ENCODE measurements around the gene COMTD1.
"Not testable (repeated sequence)": the region's sequence is repeated elsewhere in the genome, so short reads cannot be mapped to it uniquely, and the experiment has no call there.

Gene COMTD1

GRCh38 chr10:75212343-75212742, 23.4 kb downstream of the COMTD1 start:
- DNase-seq, result no peak

- DNase-seq, result no peak
Observed at GRCh38 chr10:75211007-75211691, 24.6 kb downstream of the COMTD1 start.

DNA sequence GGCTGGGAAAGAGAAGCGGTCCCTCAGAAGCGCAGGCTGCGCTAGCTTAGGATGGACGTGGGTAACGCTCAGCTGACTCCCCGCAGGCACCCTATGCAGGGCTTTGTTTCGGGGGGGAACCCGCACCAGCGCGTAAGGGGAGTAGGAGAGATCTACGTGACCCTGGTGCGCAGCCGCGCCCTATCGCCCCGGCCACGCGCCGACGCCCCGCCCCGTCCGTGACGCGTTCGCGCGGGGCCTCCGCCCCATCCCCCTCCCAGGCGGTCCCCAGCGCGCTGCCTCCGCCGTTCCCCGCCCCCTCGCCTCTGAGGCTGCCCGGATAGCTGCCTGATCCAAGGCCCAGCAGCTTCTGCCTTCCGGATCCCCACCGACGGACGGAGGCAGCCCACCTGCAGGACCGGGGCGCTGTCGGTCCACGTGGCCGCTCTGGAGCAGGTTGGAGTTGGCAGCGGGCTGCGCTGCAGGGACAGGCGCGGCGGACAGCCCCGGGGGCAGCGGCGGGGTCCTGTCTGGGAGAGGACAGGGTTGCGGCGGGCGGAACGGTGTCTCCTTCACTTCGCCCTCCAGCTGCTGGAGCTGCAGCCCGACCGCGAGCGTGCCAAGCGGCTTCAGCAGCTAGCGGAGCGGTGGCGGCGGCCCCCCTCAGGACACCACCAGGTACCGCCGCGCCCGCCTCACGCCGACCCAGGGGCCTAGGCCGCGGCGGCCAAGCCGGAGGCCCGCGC, 25.3 kb downstream of the COMTD1 start, which contains the start of gene VDAC2:
VDAC2 (plus strand) TSS at position 515 of the 725 bp plus-strand sequence. CDS start 363 bp downstream, outside the sequence.
- peak; percentile 51 for DNase-seq

- DNase-seq, result no peak
Observed at GRCh38 chr10:75209921-75210281, 25.9 kb downstream of the COMTD1 start.

DNA sequence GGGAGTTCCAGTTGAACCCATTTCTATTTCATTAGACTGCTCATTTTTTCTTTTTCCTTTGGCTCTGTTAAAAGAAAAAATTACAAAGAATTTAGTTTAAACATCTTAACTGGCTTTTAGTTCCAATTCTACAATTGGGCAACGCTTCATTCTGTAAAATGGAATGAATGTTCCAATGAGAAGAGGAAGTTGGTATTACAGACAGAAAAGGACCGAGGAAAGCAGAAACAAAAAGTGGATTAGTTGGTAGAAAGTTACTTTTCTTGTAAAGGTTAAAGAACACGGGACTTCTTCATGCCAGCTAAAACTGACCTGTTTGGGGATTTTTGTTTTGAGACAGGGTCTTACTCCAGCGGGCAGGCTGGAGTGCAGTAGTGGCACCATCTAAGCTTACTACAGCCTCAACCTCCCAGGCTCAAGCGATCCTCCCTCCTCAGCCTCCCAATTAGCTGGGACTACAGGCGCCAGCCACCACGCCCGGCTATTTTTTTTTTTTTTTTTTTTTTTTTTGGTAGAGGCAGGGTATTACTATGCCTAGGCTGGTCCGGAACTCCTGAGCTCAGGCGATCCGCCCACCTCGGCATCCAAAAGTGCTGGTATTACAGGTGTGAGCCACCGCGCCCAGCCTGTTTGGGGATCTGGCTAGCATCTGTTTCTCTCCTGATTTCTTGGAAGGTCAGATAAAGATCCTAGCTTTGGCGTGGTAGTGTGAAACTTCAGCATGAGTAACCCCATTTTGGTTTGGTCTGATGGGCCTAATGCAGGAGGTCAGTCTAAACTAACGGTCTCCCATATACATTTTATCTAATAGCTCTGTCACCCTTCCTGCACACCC, 26.5 kb downstream of the COMTD1 start:
- DNase-seq, result no peak

- no peak for DNase-seq
Observed at GRCh38 chr10:75208181-75208580, 27.6 kb downstream of the COMTD1 start.

DNA sequence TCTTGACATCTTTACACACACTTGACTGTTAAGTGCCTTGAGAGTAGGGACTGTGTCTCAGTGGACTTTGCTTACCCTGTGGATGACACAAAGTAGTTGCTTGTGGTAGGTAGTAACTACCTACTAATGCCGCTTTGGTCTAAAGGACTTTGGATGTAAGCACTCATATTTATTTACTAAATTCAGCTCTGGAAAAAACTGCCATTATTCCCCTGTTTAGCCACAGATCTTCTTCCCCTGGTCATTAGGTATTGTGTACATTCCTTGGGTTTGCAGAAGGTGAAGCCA, 28.0 kb downstream of the COMTD1 start:
- no peak for DNase-seq

- DNase-seq, result no peak
Observed at GRCh38 chr10:75207079-75207856, 28.5 kb downstream of the COMTD1 start.

DNA sequence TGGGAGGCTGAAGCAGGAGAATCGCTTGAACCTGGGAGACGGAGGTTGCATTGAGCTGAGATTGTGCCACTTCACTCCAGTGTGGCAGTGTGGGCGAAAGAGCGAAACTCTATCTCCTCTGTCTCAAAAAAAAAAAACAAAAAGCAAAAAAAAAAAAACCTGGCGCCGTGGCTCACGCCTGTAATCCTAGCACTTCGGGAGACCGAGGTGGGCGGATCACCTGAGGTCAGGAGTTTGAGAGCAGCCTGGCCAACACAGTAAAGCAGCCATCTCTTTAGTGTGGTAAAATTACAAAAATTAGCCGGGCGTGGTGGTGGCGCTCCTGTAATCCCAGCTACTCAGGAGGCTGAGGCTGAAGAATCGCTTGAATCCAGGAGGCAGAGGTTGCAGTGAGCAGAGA, 29.1 kb downstream of the COMTD1 start:
- DNase-seq, result not testable (repeated sequence)

- no peak for DNase-seq
Observed at GRCh38 chr10:75205908-75206307, 29.8 kb downstream of the COMTD1 start.

DNA sequence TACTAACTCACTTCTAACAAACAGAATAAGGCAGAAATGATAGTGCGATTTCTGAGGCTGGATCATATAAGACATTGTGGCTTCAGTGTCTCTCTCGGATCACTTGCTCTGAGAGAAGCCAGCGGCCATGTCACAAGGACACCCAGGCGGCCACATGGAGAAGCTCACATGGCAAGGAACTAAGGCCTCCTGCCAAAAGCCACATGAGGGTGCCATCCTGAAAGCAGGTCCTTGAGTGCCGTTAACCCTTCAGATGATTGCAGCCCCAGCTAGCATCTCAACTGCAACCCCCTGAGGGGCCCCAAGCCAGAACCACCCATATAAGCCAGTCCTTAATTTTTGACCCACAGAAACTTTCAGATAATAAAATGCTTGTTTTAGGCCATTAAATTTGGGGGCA, 32.0 kb downstream of the COMTD1 start:
- no peak for DNase-seq

DNA sequence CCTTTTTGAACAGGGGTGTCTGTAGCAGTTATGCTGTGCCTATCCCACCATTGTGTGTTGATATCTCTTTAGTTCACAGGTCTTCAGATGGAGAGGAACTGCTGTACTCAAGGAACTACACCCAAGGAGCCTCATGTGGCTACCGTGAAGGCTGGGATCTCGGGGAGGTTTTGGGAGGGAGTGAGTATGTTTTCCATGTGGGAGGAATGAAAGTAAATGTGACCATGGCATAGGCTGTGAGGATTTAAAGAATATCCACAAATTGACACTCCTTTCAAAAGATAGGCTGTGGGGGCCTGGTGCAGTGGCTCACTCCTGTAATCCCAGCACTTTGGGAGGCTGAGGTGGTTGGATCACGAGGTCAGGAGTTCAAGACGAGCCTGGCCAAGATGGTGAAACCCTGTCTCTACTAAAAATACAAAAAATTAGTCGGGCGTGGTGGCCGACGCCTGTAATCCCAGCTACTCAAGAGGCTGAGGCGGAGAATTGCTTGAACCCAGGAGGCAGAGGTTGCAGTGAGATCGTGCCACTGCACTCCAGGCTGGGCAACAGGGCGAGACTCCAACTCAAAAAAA, 32.6 kb downstream of the COMTD1 start:
- DNase-seq, result not testable (repeated sequence)

- DNase-seq, result no peak
Observed at GRCh38 chr10:75202321-75203045, 33.3 kb downstream of the COMTD1 start.

- no peak for DNase-seq
Observed at GRCh38 chr10:75201793-75202307, 33.9 kb downstream of the COMTD1 start.

DNA sequence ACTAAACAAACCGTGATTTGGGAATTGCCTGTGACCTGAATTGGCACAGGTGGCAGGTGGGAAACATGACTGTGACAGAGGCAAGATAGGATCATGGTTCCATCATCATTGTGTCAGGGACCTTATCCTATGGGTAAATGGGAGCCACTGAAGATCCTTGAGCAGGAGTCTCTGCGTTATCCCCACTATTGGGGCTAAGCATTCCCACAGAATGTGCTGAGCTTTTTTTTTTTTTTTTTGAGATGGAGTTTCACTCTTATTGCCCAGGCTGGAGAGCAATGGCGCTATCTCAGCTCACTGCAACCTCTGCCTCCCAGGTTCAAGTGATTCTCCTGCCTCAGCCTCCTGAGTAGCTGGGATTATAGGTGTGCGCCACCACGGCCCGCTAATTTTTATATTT, 35.8 kb downstream of the COMTD1 start:
- DNase-seq, result not testable (repeated sequence)

GRCh38 chr10:75197906-75198305, 37.9 kb downstream of the COMTD1 start:
- DNase-seq, result no peak

- no peak for DNase-seq
Observed at GRCh38 chr10:75197066-75197465, 38.7 kb downstream of the COMTD1 start.

DNA sequence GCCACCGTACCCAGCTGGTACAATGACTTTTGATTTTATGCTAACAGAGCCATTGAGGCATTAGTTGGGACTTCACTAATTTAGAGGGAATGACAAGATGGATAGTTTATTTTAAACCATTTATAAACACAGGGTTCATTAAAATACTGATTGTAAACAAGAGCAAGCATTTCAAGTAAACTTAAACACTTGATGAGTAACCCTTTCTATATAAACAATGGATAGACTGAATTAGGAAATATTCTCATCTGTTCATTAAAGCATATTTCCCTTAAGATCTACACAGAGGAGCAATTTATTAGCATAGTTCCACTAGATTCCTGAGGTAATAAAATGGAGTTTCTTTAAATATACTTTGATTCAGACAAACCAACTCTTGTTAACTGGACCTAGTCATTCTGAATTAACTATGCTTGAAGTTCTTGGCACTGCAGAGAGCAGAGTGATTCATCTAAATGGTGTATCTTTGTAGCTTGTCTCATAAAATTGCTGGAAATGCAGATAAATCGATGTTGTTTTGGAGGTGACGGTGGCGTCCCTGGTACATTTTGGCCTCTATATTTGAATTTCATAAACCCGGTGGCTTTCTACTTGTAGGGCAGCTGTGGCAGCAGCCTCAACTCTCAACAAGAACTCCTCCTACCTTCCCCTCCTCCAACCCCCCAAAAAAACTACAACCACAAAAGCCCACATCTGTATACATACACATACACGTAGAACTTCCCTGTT, 40.6 kb downstream of the COMTD1 start:
- DNase-seq, result no peak

DNA sequence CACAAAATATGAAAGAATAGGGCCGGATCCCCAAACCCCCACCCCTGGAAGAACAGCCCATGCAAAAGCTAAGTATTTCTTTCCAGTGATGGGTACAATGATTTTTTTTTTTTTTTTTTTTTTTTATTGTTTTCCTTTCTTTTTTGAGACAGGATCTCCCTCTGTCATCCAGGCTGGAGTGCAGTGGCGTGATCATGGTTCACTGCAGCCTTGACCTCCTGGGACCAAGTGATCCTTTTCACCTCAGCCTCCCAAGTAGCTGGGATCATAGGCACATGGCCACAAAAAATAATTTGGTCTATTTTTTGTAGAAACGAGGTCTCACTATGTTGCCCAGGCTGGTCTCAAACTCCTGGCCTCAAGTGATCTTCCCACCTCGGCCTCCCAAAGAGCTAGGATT, 41.1 kb downstream of the COMTD1 start:
- DNase-seq, result not testable (repeated sequence)

- DNase-seq, result no peak
Observed at GRCh38 chr10:75191821-75192568, 43.8 kb downstream of the COMTD1 start.
